ENCODE results near the gene CAMK2D.
A peak's percentile ranks its signal among the peaks of the same experiment; 100 is the strongest.
"Not testable (repeated sequence)": the region's sequence is repeated elsewhere in the genome, so short reads cannot be mapped to it uniquely, and the experiment has no call there.

CAMK2D gene

GRCh38 chr4:113761620-113762185, at the start of gene CAMK2D:
Gene CAMK2D, minus strand, starts transcription at chr4:113761738. Its CDS starts 670 bp downstream, at chr4:113761068.
- peak; percentile 56 for DNase-seq

GRCh38 chr4:113810906-113811305, 49.4 kb upstream of the CAMK2D start:
- DNase-seq, result no peak

GRCh38 chr4:113809311-113809710, 47.8 kb upstream of the CAMK2D start:
- no peak for DNase-seq

GRCh38 chr4:113806850-113807249, 45.3 kb upstream of the CAMK2D start:
- no peak for DNase-seq

- no peak for DNase-seq
These were observed 40.3 kb upstream of the CAMK2D start for GRCh38 chr4:113801882-113802281.

- not testable (repeated sequence) for DNase-seq
These were observed 34.8 kb upstream of the CAMK2D start for GRCh38 chr4:113796381-113796780.

- no peak for DNase-seq
These were observed 28.9 kb upstream of the CAMK2D start for GRCh38 chr4:113790478-113790877.

- DNase-seq, result no peak
These were observed 27.4 kb upstream of the CAMK2D start for GRCh38 chr4:113788888-113789287.

- DNase-seq, result no peak
These were observed 24.2 kb upstream of the CAMK2D start for GRCh38 chr4:113785781-113786180.

- no peak for DNase-seq
These were observed 23.1 kb upstream of the CAMK2D start for GRCh38 chr4:113784497-113785250.

GRCh38 chr4:113783701-113784100, 22.2 kb upstream of the CAMK2D start:
- DNase-seq, result no peak

GRCh38 chr4:113783289-113783688, 21.8 kb upstream of the CAMK2D start:
- no peak for DNase-seq

- peak; percentile 6 for DNase-seq
These were observed 20.0 kb upstream of the CAMK2D start for GRCh38 chr4:113781439-113782040.

GRCh38 chr4:113776679-113777078, 15.1 kb upstream of the CAMK2D start:
- no peak for DNase-seq

- no peak for DNase-seq
These were observed 14.5 kb upstream of the CAMK2D start for GRCh38 chr4:113776016-113776415.

GRCh38 chr4:113773756-113774155, 12.2 kb upstream of the CAMK2D start:
- DNase-seq, result no peak

GRCh38 chr4:113773014-113773413, 11.5 kb upstream of the CAMK2D start:
- DNase-seq, result no peak

- no peak for DNase-seq
These were observed 10.8 kb upstream of the CAMK2D start for GRCh38 chr4:113772319-113772718.

- DNase-seq, result no peak
These were observed 8.2 kb upstream of the CAMK2D start for GRCh38 chr4:113769744-113770143.

- DNase-seq, result no peak
These were observed 7.4 kb upstream of the CAMK2D start for GRCh38 chr4:113768952-113769351.

GRCh38 chr4:113766882-113767281, 5.3 kb upstream of the CAMK2D start:
- no peak for DNase-seq

- no peak for DNase-seq
These were observed 3.3 kb upstream of the CAMK2D start for GRCh38 chr4:113764720-113765264.

- not testable (repeated sequence) for DNase-seq
These were observed 2.4 kb upstream of the CAMK2D start for GRCh38 chr4:113763923-113764322.

- no peak for DNase-seq
These were observed 1.4 kb upstream of the CAMK2D start for GRCh38 chr4:113763029-113763285.
